ENCODE results near the gene DHX16. TPM values are rescaled to one million over a fixed set of nuclear protein-coding genes. Genes with fewer than 3 reads are reported as not detected.

Gene DHX16
- total and polyA plus RNA-seq, 9 of the 15 experiments (the other 6 are each of a cell fraction or from before 2014, with no cell fraction given): 14.6 to 66.1 (median 47.5) TPM

DNA sequence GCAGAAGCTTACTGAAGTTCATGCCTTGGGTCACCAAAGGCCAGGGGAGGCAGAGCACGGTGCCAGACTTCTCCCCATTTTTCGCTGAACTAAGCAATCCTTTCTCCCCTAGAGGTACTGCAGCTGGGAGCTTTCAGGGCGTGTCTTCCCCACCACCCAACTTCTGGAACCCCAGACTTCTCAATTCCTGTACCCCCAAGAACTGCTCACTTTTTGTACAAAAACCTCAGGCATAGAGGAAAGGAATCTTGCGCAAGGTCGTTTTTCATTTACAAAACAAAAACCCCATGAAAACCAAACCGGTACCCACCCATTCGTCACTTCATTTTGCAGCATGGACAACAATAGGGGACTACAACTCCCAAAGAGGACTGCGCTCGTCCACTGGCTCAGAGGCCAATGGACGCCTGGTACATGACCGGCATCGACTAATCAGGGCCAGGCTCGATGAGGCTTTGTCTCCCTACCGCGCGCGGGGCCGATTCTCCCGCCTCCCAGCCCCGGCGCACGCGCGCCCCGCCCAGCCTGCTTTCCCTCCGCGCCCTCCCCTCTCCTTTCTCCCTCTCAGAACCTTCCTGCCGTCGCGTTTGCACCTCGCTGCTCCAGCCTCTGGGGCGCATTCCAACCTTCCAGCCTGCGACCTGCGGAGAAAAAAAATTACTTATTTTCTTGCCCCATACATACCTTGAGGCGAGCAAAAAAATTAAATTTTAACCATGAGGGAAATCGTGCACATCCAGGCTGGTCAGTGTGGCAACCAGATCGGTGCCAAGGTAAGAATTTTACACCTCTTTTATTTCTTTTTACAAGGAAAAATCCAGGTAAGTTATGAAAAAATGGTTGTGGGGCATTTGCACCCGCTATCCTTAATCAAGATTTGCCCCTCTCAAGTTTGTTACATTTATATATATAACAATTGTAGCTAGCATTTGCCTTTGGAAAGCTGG lies 47.3 kb upstream of the DHX16 start, which contains the start of gene TUBB (continued):
- TF ChIP-seq, protein P1, sequence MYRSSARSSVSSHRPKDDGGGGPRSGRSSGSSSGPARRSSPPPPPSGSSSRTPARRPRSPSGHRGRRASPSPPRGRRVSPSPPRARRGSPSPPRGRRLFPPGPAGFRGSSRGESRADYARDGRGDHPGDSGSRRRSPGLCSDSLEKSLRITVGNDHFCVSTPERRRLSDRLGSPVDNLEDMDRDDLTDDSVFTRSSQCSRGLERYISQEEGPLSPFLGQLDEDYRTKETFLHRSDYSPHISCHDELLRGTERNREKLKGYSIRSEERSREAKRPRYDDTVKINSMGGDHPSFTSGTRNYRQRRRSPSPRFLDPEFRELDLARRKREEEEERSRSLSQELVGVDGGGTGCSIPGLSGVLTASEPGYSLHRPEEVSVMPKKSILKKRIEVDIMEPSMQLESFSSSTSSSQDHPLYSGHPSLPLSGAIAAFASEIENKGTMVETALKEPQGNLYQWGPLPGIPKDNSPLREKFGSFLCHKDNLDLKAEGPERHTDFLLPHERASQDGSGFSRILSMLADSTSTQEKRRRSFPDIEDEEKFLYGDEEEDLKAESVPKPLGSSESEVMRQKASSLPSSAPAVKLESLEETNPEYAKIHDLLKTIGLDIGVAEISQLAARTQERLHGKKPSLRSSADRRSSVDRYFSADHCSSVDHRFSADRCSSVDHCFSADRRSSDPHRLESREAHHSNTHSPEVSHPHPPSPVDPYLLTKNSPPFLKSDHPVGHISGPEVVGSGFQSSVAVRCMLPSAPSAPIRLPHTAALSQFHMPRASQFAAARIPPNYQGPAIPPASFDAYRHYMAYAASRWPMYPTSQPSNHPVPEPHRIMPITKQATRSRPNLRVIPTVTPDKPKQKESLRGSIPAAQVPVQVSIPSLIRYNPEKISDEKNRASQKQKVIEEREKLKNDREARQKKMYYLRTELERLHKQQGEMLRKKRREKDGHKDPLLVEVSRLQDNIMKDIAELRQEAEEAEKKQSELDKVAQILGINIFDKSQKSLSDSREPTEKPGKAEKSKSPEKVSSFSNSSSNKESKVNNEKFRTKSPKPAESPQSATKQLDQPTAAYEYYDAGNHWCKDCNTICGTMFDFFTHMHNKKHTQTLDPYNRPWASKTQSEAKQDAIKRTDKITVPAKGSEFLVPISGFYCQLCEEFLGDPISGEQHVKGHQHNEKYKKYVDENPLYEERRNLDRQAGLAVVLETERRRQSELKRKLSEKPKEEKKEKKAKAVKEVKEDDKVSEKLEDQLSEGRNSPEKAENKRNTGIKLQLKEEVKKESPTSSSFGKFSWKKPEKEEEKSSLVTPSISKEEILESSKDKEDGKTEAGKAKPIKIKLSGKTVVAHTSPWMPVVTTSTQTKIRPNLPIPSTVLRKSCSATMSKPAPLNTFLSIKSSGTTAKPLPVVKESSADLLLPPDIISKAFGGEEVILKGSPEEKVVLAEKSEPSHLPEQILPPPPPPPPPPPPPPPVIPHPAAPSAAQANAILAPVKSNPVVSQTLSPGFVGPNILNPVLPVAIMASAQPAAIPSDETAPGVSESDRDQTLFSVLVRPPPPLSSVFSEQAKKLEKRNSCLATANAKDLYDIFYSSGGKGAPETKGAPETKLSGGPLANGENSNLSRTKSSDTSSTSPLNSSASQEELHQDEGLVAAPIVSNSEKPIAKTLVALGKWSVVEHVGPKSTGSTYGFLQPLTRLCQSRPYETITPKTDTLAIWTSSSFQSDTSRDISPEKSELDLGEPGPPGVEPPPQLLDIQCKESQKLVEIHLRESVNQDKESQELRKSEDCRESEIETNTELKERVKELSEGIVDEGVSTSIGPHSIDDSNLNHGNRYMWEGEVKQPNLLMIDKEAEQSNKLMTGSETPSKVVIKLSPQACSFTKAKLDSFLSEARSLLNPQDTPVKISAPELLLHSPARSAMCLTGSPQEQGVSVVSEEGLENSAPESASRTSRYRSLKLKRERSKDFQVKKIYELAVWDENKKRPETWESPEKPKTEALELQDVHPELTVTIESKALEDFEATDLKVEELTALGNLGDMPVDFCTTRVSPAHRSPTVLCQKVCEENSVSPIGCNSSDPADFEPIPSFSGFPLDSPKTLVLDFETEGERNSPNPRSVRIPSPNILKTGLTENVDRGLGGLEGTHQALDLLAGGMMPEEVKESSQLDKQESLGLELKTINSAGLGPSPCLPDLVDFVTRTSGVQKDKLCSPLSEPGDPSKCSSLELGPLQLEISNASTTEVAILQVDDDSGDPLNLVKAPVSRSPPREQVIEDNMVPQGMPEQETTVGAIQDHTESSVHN (IDR thresholded peaks at IDR 0.05; ENCODE audit: borderline replicate concordance in 1 of 2, low read depth in 1 of 2): 0 out of 4 replicates have a peak, but pooled peaks of 1 of the 2 experiments have one; percentile 16
- TF ChIP-seq SETDB1 (IDR thresholded peaks at IDR 0.05; ENCODE audit: low read length): peak; percentile 30
- TF ChIP-seq FOXP1 (CRISPR knock-in tag; IDR thresholded peaks at IDR 0.05): peak; percentile 20; the same call in 1 of the 2 replicates
- TF ChIP-seq PURB (CRISPR knock-in tag; IDR thresholded peaks at IDR 0.05; ENCODE audit: low read depth): no peak
- TF ChIP-seq U2AF1 (optimal IDR thresholded peaks at IDR 0.05; ENCODE audit: low read depth, low read length): no peak
- TF ChIP-seq CHCHD3 (CRISPR knock-in tag; IDR thresholded peaks at IDR 0.05): peak; percentile 62; the same call in 1 of the 2 replicates
- TF ChIP-seq MTF1 (CRISPR knock-in tag; IDR thresholded peaks at IDR 0.05; ENCODE audit: borderline replicate concordance): no peak
- TF ChIP-seq, protein P2, sequence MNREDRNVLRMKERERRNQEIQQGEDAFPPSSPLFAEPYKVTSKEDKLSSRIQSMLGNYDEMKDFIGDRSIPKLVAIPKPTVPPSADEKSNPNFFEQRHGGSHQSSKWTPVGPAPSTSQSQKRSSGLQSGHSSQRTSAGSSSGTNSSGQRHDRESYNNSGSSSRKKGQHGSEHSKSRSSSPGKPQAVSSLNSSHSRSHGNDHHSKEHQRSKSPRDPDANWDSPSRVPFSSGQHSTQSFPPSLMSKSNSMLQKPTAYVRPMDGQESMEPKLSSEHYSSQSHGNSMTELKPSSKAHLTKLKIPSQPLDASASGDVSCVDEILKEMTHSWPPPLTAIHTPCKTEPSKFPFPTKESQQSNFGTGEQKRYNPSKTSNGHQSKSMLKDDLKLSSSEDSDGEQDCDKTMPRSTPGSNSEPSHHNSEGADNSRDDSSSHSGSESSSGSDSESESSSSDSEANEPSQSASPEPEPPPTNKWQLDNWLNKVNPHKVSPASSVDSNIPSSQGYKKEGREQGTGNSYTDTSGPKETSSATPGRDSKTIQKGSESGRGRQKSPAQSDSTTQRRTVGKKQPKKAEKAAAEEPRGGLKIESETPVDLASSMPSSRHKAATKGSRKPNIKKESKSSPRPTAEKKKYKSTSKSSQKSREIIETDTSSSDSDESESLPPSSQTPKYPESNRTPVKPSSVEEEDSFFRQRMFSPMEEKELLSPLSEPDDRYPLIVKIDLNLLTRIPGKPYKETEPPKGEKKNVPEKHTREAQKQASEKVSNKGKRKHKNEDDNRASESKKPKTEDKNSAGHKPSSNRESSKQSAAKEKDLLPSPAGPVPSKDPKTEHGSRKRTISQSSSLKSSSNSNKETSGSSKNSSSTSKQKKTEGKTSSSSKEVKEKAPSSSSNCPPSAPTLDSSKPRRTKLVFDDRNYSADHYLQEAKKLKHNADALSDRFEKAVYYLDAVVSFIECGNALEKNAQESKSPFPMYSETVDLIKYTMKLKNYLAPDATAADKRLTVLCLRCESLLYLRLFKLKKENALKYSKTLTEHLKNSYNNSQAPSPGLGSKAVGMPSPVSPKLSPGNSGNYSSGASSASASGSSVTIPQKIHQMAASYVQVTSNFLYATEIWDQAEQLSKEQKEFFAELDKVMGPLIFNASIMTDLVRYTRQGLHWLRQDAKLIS (CRISPR knock-in tag; IDR thresholded peaks at IDR 0.05): peak; percentile 88; the same call in 1 of the 2 replicates
- TF ChIP-seq, protein P3, sequence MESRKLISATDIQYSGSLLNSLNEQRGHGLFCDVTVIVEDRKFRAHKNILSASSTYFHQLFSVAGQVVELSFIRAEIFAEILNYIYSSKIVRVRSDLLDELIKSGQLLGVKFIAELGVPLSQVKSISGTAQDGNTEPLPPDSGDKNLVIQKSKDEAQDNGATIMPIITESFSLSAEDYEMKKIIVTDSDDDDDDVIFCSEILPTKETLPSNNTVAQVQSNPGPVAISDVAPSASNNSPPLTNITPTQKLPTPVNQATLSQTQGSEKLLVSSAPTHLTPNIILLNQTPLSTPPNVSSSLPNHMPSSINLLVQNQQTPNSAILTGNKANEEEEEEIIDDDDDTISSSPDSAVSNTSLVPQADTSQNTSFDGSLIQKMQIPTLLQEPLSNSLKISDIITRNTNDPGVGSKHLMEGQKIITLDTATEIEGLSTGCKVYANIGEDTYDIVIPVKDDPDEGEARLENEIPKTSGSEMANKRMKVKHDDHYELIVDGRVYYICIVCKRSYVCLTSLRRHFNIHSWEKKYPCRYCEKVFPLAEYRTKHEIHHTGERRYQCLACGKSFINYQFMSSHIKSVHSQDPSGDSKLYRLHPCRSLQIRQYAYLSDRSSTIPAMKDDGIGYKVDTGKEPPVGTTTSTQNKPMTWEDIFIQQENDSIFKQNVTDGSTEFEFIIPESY (CRISPR knock-in tag; IDR thresholded peaks at IDR 0.05): 0 out of 2 replicates have a peak, but pooled peaks have one; percentile 5
- TF ChIP-seq TAF7 (tag; IDR thresholded peaks at IDR 0.05): peak; percentile 94
- TF ChIP-seq EP400 (IDR thresholded peaks at IDR 0.05): peak; percentile 70; the same call in 1 of the 2 replicates
- peak; percentile 99 for TF ChIP-seq ZNF316 (IDR thresholded peaks at IDR 0.05)

Measured in K562 (cell line).